Panc1 (cell line): ENCODE results near the gene MADD. TPM values are rescaled to one million over a fixed set of nuclear protein-coding genes. Genes with fewer than 3 reads are reported as not detected.

ENCODE experiments used
- ATAC-seq: fragments of 200-7000 bp; cut with Tn5 transposase; 2 replicates; pipeline ENCODE4 v1.9.1; 2020; ENCODE audit warnings: mild to moderate bottlenecking, moderate library complexity
- BruUV-seq: library from RNA; stranded (reverse); fragments of 400-500 nt; replicated peaks from 2 replicates; lab custom pipeline; 2021; lab: Mats Ljungman, UMichigan
- CTCF ChIA-PET: fragments of 300-600 bp; sonication (Branson Sonifier 250); formaldehyde crosslinking; loops from one replicate; lab custom pipeline; 2022; ENCODE audit warnings: antibody characterized with exemption; lab: Charles Lee
- POLR2A ChIA-PET: fragments of 300-600 bp; sonication (Branson Sonifier 250); formaldehyde crosslinking; loops from one replicate; lab custom pipeline; 2022; ENCODE audit warnings: antibody characterized with exemption; lab: Charles Lee
- DNase-seq: peaks from one replicate; pipeline ENCODE4 v3.0.0-alpha.2; 2010; ENCODE audit warnings: low read depth, low spot score
- H3K27ac ChIP-seq: 2 replicates; pipeline ENCODE4 v1.5.1; 2011; ENCODE audit warnings: mild to moderate bottlenecking, low read length, inconsistent platforms
- H3K27me3 ChIP-seq: fragments of 200-500 bp; sonication (Bioruptor generic); 2 replicates; pipeline ENCODE4 v1.6.0; 2014; ENCODE audit warnings: low read length, inconsistent platforms; ENCODE audit not compliant: control insufficient read depth, insufficient read depth
- H3K36me3 ChIP-seq: fragments of 200-500 bp; sonication (Bioruptor generic); 2 replicates; pipeline ENCODE4 v1.5.1; 2014; ENCODE audit warnings: inconsistent platforms, mild to moderate bottlenecking, low read length, moderate library complexity; ENCODE audit not compliant: control insufficient read depth, insufficient read depth
- H3K4me1 ChIP-seq: 2 replicates; pipeline ENCODE4 v1.5.1; 2011; ENCODE audit warnings: inconsistent platforms, mild to moderate bottlenecking, low read length, moderate library complexity; ENCODE audit not compliant: control insufficient read depth, insufficient read depth
- H3K4me3 ChIP-seq, 2 experiments: 2 replicates each; pipeline ENCODE4 v1.5.1; 2011 to 2012; ENCODE audit warnings: low read depth in 2 of 2, low read length in 2 of 2, mild to moderate bottlenecking in 2 of 2, inconsistent platforms in 1 of 2, moderate library complexity in 1 of 2
- H3K9me3 ChIP-seq: fragments of 200-500 bp; sonication (Bioruptor generic); 2 replicates; pipeline ENCODE4 v1.5.1; 2014; ENCODE audit warnings: low read depth, mild to moderate bottlenecking, inconsistent platforms, low read length, moderate library complexity; ENCODE audit not compliant: control insufficient read depth, insufficient read depth
- CTCF ChIP-seq: fragments of 450-650 bp; IDR thresholded peaks from 2 replicates; pipeline ENCODE4 v1.5.1; 2017; ENCODE audit warnings: mild to moderate bottlenecking
- POLR2AphosphoS5 ChIP-seq: IDR thresholded peaks from 2 replicates; pipeline ENCODE4 v1.6.1; 2012; ENCODE audit warnings: mild to moderate bottlenecking, low read depth, low read length, moderate library complexity
- SIN3A ChIP-seq: IDR thresholded peaks from 2 replicates; pipeline ENCODE4 v1.6.1; 2012; ENCODE audit warnings: low read depth, mild to moderate bottlenecking, low read length, moderate library complexity, borderline replicate concordance; ENCODE audit not compliant: insufficient read depth
- TCF7L2 ChIP-seq: IDR thresholded peaks from 2 replicates; pipeline ENCODE4 v1.6.1; 2011; ENCODE audit warnings: mild to moderate bottlenecking, low read depth, low read length, inconsistent platforms
- in situ Hi-C: cut with HindIII; loops from 2 replicates; pipeline ENCODE4 v1.10.0; 2016; ENCODE audit warnings: low sequenced_read_pairs, low pct_unique_long_range_greater_than_20kb
- intact Hi-C: fragments of 100-400 bp; cut with micrococcal nuclease; formaldehyde crosslinking; loops from one replicate; pipeline ENCODE4 v1.10.0; 2022; ENCODE audit not compliant: unreplicated experiment
- total RNA-seq: library from RNA; stranded (reverse); gene quantifications from one replicate; pipeline ENCODE4 v1.2.1, GENCODE V29; 2021; ENCODE audit not compliant: unreplicated experiment
- TF ChIP-seq, protein P1 (sequence below), 2 experiments: IDR thresholded peaks; 2 replicates each; pipeline ENCODE4 v1.6.1; 2011 to 2012; ENCODE audit warnings: low read depth in 2 of 2, control low read depth in 1 of 2, low read length in 1 of 2, mild to moderate bottlenecking in 1 of 2, moderate library complexity in 1 of 2; ENCODE audit not compliant: insufficient read depth in 1 of 2

The MADD gene
- total RNA-seq, 1 experiment from 2014 or later, result 51.1 TPM

- in situ Hi-C loops, result no loop called here
Measured at GRCh38 chr11:47327949-47328348, 58.0 kb downstream of the MADD start.

DNA sequence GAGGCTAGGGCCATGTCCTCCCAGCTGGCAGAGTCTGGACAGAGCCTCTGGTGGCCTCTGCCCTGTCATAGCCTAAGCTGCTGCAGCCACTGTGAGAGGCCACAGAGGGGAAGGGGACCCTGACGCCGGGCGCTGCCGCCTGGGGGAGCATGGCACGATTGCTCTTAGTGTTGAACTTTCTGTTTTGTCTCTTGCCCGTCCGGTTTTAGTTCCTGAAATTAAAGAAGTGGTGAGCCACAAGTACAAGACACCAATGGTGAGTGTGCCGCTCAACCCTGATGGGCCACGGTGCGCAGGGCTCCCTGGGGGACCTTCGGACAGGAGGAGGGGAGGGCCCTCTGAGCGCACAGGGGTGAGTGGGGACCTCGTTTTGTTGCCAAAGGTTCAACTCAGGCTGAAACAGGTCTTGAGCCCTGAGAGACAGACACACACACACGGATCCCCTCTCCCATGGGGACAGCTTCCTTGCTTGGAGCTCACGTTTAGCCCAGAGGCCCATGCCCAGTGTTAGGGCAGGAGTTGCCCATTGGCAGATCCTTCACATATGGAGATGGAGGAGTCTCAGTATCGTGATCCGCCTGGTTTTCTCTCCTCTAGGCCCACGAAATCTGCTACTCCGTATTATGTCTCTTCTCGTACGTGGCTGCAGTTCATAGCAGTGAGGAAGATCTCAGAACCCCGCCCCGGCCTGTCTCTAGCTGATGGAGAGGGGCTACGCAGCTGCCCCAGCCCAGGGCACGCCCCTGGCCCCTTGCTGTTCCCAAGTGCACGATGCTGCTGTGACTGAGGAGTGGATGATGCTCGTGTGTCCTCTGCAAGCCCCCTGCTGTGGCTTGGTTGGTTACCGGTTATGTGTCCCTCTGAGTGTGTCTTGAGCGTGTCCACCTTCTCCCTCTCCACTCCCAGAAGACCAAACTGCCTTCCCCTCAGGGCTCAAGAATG is 58.8 kb downstream of the MADD start:
- ATAC-seq (no peak), DNase-seq (no peak)
- TF ChIP-seq SIN3A (no peak), CTCF (no peak), POLR2AphosphoS5 (no peak), TCF7L2 (no peak)
- TF ChIP-seq, protein P1, sequence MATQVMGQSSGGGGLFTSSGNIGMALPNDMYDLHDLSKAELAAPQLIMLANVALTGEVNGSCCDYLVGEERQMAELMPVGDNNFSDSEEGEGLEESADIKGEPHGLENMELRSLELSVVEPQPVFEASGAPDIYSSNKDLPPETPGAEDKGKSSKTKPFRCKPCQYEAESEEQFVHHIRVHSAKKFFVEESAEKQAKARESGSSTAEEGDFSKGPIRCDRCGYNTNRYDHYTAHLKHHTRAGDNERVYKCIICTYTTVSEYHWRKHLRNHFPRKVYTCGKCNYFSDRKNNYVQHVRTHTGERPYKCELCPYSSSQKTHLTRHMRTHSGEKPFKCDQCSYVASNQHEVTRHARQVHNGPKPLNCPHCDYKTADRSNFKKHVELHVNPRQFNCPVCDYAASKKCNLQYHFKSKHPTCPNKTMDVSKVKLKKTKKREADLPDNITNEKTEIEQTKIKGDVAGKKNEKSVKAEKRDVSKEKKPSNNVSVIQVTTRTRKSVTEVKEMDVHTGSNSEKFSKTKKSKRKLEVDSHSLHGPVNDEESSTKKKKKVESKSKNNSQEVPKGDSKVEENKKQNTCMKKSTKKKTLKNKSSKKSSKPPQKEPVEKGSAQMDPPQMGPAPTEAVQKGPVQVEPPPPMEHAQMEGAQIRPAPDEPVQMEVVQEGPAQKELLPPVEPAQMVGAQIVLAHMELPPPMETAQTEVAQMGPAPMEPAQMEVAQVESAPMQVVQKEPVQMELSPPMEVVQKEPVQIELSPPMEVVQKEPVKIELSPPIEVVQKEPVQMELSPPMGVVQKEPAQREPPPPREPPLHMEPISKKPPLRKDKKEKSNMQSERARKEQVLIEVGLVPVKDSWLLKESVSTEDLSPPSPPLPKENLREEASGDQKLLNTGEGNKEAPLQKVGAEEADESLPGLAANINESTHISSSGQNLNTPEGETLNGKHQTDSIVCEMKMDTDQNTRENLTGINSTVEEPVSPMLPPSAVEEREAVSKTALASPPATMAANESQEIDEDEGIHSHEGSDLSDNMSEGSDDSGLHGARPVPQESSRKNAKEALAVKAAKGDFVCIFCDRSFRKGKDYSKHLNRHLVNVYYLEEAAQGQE (IDR thresholded peaks at IDR 0.05; ENCODE audit: insufficient read depth in 1 of 2, low read depth in 2 of 2, low read length in 1 of 2), result no peak
- intact Hi-C loops (no loop called here), in situ Hi-C loops (no loop called here)
- POLR2A ChIA-PET, result no interaction called here
- CTCF ChIA-PET, result no interaction called here
- no peaks in the 10 kb centered on the region for H3K27me3 ChIP-seq
- no peak overlapping the region for H3K4me3 ChIP-seq
- no TSS peak for BruUV-seq
- H3K4me1 ChIP-seq, result no peaks in the 10 kb centered on the region
- no peaks in the 10 kb centered on the region for H3K36me3 ChIP-seq
- no peaks in the 10 kb centered on the region for H3K9me3 ChIP-seq
- H3K27ac ChIP-seq, result no peak overlapping the region

More at GRCh38 chr11:47327949-47328348, 58.0 kb downstream of the MADD start:
- Histone ChIP-seq H3K4me3 (no peak overlapping the region), H3K36me3 (no peaks in the 10 kb centered on the region), H3K4me1 (no peaks in the 10 kb centered on the region), H3K27ac (no peak overlapping the region), H3K27me3 (no peaks in the 10 kb centered on the region), H3K9me3 (no peaks in the 10 kb centered on the region)
- CTCF ChIA-PET, result no interaction called here
- POLR2A ChIA-PET, result interaction anchor here (0.6 kb wide), 1 partner anchor 492 kb away, joined by 3 read pairs; no protein-coding TSS in a partner anchor
- no peak for ATAC-seq
- intact Hi-C loops, result no loop called here
- TF ChIP-seq POLR2AphosphoS5 (no peak), TCF7L2 (no peak), CTCF (no peak), SIN3A (no peak)
- TF ChIP-seq, protein P1 (IDR thresholded peaks at IDR 0.05; ENCODE audit: insufficient read depth in 1 of 2, low read depth in 2 of 2, low read length in 1 of 2), result no peak
- no peak for DNase-seq
- BruUV-seq, result no TSS peak
